ENCODE data around the gene C1orf35. TPM values are rescaled to one million over a fixed set of nuclear protein-coding genes. Genes with fewer than 3 reads are reported as not detected.

Gene C1orf35
- total and polyA plus RNA-seq, 4 donors = 4.0 to 7.5 (median 6.4) TPM

GRCh38 chr1:228118040-228118439, 14.9 kb upstream of the C1orf35 start (continued):
- TF ChIP-seq FOXA1 (IDR thresholded peaks at IDR 0.05) (no peak), NR2F2 (IDR thresholded peaks at IDR 0.05) (no peak), EGR1 (IDR thresholded peaks at IDR 0.05; ENCODE audit: low read depth in 2 of 2) (no peak), RAD21 (IDR thresholded peaks at IDR 0.05) (no peak), HNF4G (IDR thresholded peaks at IDR 0.05) (no peak), FOXA2 (IDR thresholded peaks at IDR 0.05) (no peak), CTCF (IDR thresholded peaks at IDR 0.05; ENCODE audit: low read depth, low read length, missing input control) (no peak), YY1 (IDR thresholded peaks at IDR 0.05) (no peak), SP1 (IDR thresholded peaks at IDR 0.05) (no peak)
- TF ChIP-seq, protein P1, sequence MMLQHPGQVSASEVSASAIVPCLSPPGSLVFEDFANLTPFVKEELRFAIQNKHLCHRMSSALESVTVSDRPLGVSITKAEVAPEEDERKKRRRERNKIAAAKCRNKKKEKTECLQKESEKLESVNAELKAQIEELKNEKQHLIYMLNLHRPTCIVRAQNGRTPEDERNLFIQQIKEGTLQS (IDR thresholded peaks at IDR 0.05) = no peak

DNA sequence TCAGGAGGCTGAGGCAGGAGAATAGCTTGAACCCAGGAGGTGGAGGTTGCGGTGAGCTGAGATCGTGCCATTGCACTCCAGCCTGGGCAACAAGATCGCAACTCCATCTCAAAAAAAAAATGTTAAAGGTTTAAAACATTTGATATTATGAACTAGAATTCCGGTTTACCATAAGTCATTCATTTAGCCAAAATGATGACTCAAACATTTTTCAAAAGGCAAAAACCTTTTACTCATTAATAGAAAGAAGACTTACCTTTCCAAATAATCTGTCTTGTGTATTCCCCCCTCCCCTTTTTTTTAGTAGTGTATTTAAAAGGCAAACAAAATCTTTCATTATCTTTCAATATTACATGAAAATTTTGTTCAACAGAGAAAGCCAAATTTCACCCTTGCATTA, 14.2 kb upstream of the C1orf35 start:
- Histone ChIP-seq H3K36me3 (ENCODE audit: control insufficient read depth in 4 of 4, insufficient read depth in 3 of 4, low read depth in 1 of 4, low read length in 3 of 4) (no peaks in the 10 kb centered on the region), H3K27ac (ENCODE audit: low read depth in 1 of 2, low read length in 2 of 2) (no peak overlapping the region), H3K27me3 (ENCODE audit: control insufficient read depth in 4 of 4, insufficient read depth in 4 of 4, low read length in 3 of 4) (no peaks in the 10 kb centered on the region), H3K4me1 (ENCODE audit: control insufficient read depth in 4 of 4, insufficient read depth in 4 of 4, low read length in 3 of 4) (no peaks in the 10 kb centered on the region), H3K9me3 (ENCODE audit: control insufficient read depth in 4 of 4, low read length in 3 of 4) (no peaks in the 10 kb centered on the region), H3K4me3 (ENCODE audit: low read depth in 1 of 3, low read length in 3 of 3) (no peak overlapping the region), H3K9ac (ENCODE audit: low read depth in 1 of 2, low read length in 2 of 2) (no peak overlapping the region)
- no peak for DNase-seq (ENCODE audit: low spot score)
- 95% methylated on average over 4 of the region's 4 CpGs for WGBS
- TF ChIP-seq REST (IDR thresholded peaks at IDR 0.05) (no peak), JUND (IDR thresholded peaks at IDR 0.05) (no peak), FOXA1 (IDR thresholded peaks at IDR 0.05) (no peak), EGR1 (IDR thresholded peaks at IDR 0.05; ENCODE audit: low read depth in 2 of 2) (no peak), FOXA2 (IDR thresholded peaks at IDR 0.05) (no peak), TAF1 (conservative IDR thresholded peaks at IDR 0.05) (no peak), GABPA (IDR thresholded peaks at IDR 0.05 in 1 of 2, conservative IDR thresholded peaks at IDR 0.05 in 1 of 2) (no peak), HNF4G (IDR thresholded peaks at IDR 0.05) (no peak), HNF4A (conservative IDR thresholded peaks at IDR 0.05) (no peak), RXRA (IDR thresholded peaks at IDR 0.05) (no peak), CTCF (IDR thresholded peaks at IDR 0.05; ENCODE audit: low read depth, low read length, missing input control) (no peak)
- TF ChIP-seq, protein P1 (IDR thresholded peaks at IDR 0.05) = no peak
- TF ChIP-seq, protein P2, sequence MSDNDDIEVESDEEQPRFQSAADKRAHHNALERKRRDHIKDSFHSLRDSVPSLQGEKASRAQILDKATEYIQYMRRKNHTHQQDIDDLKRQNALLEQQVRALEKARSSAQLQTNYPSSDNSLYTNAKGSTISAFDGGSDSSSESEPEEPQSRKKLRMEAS (IDR thresholded peaks at IDR 0.05) = no peak

Measured in liver (tissue), 9 donors.